Anterior cingulate cortex (tissue), 58 donors: ENCODE results near the gene ADAM15.

Source experiments
- DNase-seq, 58 donors: peaks; one replicate each; lab custom pipeline; 2025; lab: John Stamatoyannopoulos, UW

ADAM15 gene

GRCh38 chr1:155106862-155107261, 55.7 kb downstream of the ADAM15 start:
- no peak for DNase-seq

- no peak for DNase-seq
These were observed 56.5 kb downstream of the ADAM15 start for GRCh38 chr1:155107309-155108264.

- no peak for DNase-seq
These were observed 57.2 kb downstream of the ADAM15 start for GRCh38 chr1:155108296-155108695.

GRCh38 chr1:155110381-155110780, 59.3 kb downstream of the ADAM15 start:
- DNase-seq, result peak in 1 of 58 donors; percentile 17

- no peak for DNase-seq
These were observed 59.7 kb downstream of the ADAM15 start for GRCh38 chr1:155110826-155111225.
